CD14-positive monocyte (primary cell): ENCODE measurements around the gene PTPN7. TPM values are rescaled to one million over a fixed set of nuclear protein-coding genes. Genes with fewer than 3 reads are reported as not detected.

Source experiments
- DNase-seq, 3 donors: peaks; one replicate each; pipeline ENCODE4 v3.0.0-alpha.2; 2011 to 2022
- H2AFZ ChIP-seq: 2 replicates; pipeline ENCODE4 v1.6.0; 2012; ENCODE audit warnings: mild to moderate bottlenecking, low read depth, low read length, inconsistent platforms; ENCODE audit not compliant: insufficient read depth, poor library complexity, severe bottlenecking
- H3K27ac ChIP-seq, 2 donors: 1 replicate in 1 of 2; 2 replicates in 1 of 2; pipeline ENCODE4 v1.5.1; 2012 to 2013; ENCODE audit warnings: low read length in 2 of 2, control low read depth in 1 of 2, inconsistent platforms in 1 of 2, low read depth in 1 of 2, mild to moderate bottlenecking in 1 of 2
- H3K27me3 ChIP-seq, 2 donors: one replicate each; pipeline versions ENCODE4 v1.6.0 to v1.6.1; 2011 to 2013; ENCODE audit warnings: low read length in 2 of 2; ENCODE audit not compliant: control insufficient read depth in 2 of 2, insufficient read depth in 2 of 2
- H3K36me3 ChIP-seq, 2 donors: replicated peaks in 1 of 2; 1 replicate in 1 of 2; 2 replicates in 1 of 2; pipeline versions ENCODE4 v1.5.1 to v1.6.1; 2012 to 2013; ENCODE audit warnings: low read length in 2 of 2, control low read depth in 1 of 2, inconsistent platforms in 1 of 2, mild to moderate bottlenecking in 1 of 2; ENCODE audit not compliant: insufficient read depth in 2 of 2, control insufficient read depth in 1 of 2
- H3K4me1 ChIP-seq, 2 donors: 1 replicate in 1 of 2; 2 replicates in 1 of 2; pipeline versions ENCODE4 v1.5.1 to v1.6.1; 2012 to 2013; ENCODE audit warnings: low read length in 2 of 2, control low read depth in 1 of 2, inconsistent platforms in 1 of 2, mild to moderate bottlenecking in 1 of 2, moderate library complexity in 1 of 2; ENCODE audit not compliant: insufficient read depth in 2 of 2, control insufficient read depth in 1 of 2
- H3K4me2 ChIP-seq: replicated peaks from 2 replicates; pipeline ENCODE3; 2012; ENCODE audit warnings: low read length, moderate library complexity, mild to moderate bottlenecking; ENCODE audit not compliant: poor library complexity, severe bottlenecking; ENCODE audit errors: extremely low read depth
- H3K4me3 ChIP-seq, 3 experiments: fragments of 200-600 bp in 1 of 3; sonication (generic) in 1 of 3; replicated peaks in 1 of 3; 1 replicate in 2 of 3; 2 replicates in 1 of 3; pipeline ENCODE4 v1.5.1; 2011 to 2013; ENCODE audit warnings: low read length in 3 of 3, mild to moderate bottlenecking in 3 of 3, control low read depth in 2 of 3, low read depth in 2 of 3, inconsistent platforms in 1 of 3, moderate library complexity in 1 of 3
- H3K79me2 ChIP-seq: 2 replicates; pipeline ENCODE4 v1.6.0; 2012; ENCODE audit warnings: mild to moderate bottlenecking, control low read depth, inconsistent platforms, low read length, moderate library complexity; ENCODE audit not compliant: insufficient read depth
- H3K9ac ChIP-seq: 2 replicates; pipeline ENCODE4 v1.6.0; 2017; ENCODE audit warnings: low read length, mild to moderate bottlenecking; ENCODE audit not compliant: insufficient read depth, poor library complexity, severe bottlenecking
- H3K9me3 ChIP-seq, 2 donors: replicated peaks in 1 of 2; 1 replicate in 1 of 2; 2 replicates in 1 of 2; pipeline versions ENCODE4 v1.5.1 to v1.6.1; 2012 to 2013; ENCODE audit warnings: low read length in 2 of 2, control low read depth in 1 of 2; ENCODE audit not compliant: control insufficient read depth in 1 of 2, insufficient read depth in 1 of 2
- H4K20me1 ChIP-seq: 2 replicates; pipeline ENCODE4 v1.6.0; 2012; ENCODE audit warnings: mild to moderate bottlenecking, low read length, control low read depth, moderate library complexity; ENCODE audit not compliant: insufficient read depth
- H3K27ac Mint-ChIP-seq, 7 donors: one replicate each; pipeline ENCODE4 v1.8.0; 2020; ENCODE audit warnings: mild to moderate bottlenecking in 7 of 7, mixed read lengths in 7 of 7, moderate library complexity in 6 of 7, inconsistent platforms in 2 of 7
- H3K27me3 Mint-ChIP-seq, 3 donors: one replicate each; pipeline ENCODE4 v1.8.0; 2021 to 2022; ENCODE audit warnings: low read depth in 3 of 3, mild to moderate bottlenecking in 3 of 3, mixed read lengths in 3 of 3, moderate library complexity in 3 of 3, inconsistent platforms in 1 of 3
- H3K36me3 Mint-ChIP-seq, 2 donors: one replicate each; pipeline ENCODE4 v1.8.0; 2020; ENCODE audit warnings: mixed read lengths in 2 of 2, inconsistent platforms in 1 of 2, mild to moderate bottlenecking in 1 of 2
- H3K4me1 Mint-ChIP-seq: one replicate; pipeline ENCODE4 v1.8.0; 2020; ENCODE audit warnings: mild to moderate bottlenecking, mixed read lengths
- H3K4me3 Mint-ChIP-seq, 2 donors: one replicate each; pipeline ENCODE4 v1.8.0; 2020; ENCODE audit warnings: mild to moderate bottlenecking in 2 of 2, mixed read lengths in 2 of 2, moderate library complexity in 1 of 2
- H3K9me3 Mint-ChIP-seq, 7 donors: one replicate each; pipeline ENCODE4 v1.8.0; 2020 to 2022; ENCODE audit warnings: mixed read lengths in 7 of 7, mild to moderate bottlenecking in 6 of 7, moderate library complexity in 6 of 7, inconsistent platforms in 2 of 7
- WGBS: methylation state at CpG from one replicate; pipeline ENCODE4 v1.1.5; 2013; ENCODE audit warnings: missing lambda C conversion rate; ENCODE audit not compliant: insufficient coverage; 5-methylcytosine and 5-hydroxymethylcytosine counted together
- intact Hi-C, 2 donors: fragments of 100-400 bp; cut with micrococcal nuclease; formaldehyde crosslinking; loops; one replicate each; pipeline versions ENCODE4 v1.15.0 to v1.15.1; 2023
- polyA plus RNA-seq, 3 donors: library from polyadenylated mRNA; depleted of rRNA in 1 of 3; unstranded in 2 of 3; stranded (reverse) in 1 of 3; fragments of 300-500 nt in 2 of 3; fragments of >200 nt in 1 of 3; fragmentation: Illumina TruSeq in 2 of 3; gene quantifications; 1 replicate in 2 of 3; 2 replicates in 1 of 3; pipeline ENCODE4 v1.2.3, GENCODE V29; 2012 to 2021
- TF ChIP-seq, protein P1 (sequence below): fragments of 200-600 bp; IDR thresholded peaks from one replicate; pipeline ENCODE4 v1.8.0; 2022; ENCODE audit warnings: antibody characterized with exemption, mild to moderate bottlenecking

PTPN7 gene
- polyA plus RNA-seq, 3 donors, result 4.0 to 18.8 (median 8.3) TPM

DNA sequence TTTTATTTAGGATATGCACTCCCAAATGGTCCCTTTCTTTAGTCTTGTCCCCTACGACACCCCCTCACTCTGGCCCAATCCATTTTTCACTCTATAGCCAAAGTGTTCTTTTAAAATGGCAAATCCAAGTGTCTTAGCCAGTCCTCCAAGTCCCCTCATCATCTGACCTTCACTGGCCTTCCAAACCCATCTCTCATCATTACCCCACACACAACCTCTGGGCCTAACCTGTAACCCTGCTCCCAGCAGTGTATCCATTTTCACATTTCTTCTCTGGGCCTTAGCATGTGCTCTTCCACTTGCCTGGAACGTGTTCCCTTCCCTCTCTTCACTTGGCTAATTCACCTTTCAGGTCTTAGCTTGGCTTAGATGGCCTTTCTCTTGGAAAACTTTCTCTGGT, 9.4 kb downstream of the PTPN7 start:
- Histone ChIP-seq H3K9me3 (no peaks in the 10 kb centered on the region), H3K4me3 (no peak overlapping the region), H2AFZ (no peak overlapping the region), H4K20me1 (no peaks in the 10 kb centered on the region), H3K27ac (no peak overlapping the region), H3K4me2 (no peak overlapping the region), H3K79me2 (peaks cover 16% of the 10 kb centered on the region), H3K9ac (no peak overlapping the region), H3K27me3 (no peaks in the 10 kb centered on the region), H3K4me1 (peaks cover 9 to 14% of the 10 kb centered on the region in 2 donors), H3K36me3 (peaks cover 43 to 78% of the 10 kb centered on the region in 2 donors)
- TF ChIP-seq, protein P1, sequence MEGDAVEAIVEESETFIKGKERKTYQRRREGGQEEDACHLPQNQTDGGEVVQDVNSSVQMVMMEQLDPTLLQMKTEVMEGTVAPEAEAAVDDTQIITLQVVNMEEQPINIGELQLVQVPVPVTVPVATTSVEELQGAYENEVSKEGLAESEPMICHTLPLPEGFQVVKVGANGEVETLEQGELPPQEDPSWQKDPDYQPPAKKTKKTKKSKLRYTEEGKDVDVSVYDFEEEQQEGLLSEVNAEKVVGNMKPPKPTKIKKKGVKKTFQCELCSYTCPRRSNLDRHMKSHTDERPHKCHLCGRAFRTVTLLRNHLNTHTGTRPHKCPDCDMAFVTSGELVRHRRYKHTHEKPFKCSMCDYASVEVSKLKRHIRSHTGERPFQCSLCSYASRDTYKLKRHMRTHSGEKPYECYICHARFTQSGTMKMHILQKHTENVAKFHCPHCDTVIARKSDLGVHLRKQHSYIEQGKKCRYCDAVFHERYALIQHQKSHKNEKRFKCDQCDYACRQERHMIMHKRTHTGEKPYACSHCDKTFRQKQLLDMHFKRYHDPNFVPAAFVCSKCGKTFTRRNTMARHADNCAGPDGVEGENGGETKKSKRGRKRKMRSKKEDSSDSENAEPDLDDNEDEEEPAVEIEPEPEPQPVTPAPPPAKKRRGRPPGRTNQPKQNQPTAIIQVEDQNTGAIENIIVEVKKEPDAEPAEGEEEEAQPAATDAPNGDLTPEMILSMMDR, result no peak
- WGBS, result 88% methylated on average over 2 of the region's 2 CpGs
- Mint-ChIP-seq H3K27ac (no peak overlapping the region), H3K27me3 (no peaks in the 10 kb centered on the region), H3K4me1 (peaks cover 15% of the 10 kb centered on the region), H3K36me3 (peaks cover 46 to 81% of the 10 kb centered on the region in 2 donors), H3K9me3 (no peaks in the 10 kb centered on the region), H3K4me3 (no peak overlapping the region)
- DNase-seq, result no peak
- intact Hi-C loops, result no loop called here

DNA sequence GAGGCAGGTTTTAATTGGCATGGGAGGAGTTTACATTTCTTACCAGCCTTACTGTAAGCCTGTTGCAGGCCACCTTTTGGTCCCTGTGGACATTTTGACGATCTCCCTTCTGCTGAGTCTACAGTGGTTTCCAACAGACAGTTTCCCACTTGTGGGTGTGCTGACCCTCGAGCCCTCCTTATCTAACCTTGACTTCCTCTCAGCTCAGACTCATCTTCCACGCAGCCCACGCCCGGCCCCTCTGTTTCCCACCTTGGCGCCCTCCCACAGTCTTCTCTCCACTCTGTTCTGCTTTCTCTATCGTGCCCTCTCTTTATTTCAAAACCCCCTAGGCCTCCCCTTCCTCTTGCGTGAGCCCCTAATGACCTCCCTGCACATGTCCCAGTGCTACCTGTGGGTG, 9.8 kb downstream of the PTPN7 start:
- Mint-ChIP-seq H3K27ac (peak overlapping the region in 1 of 7 donors; percentile 11), H3K4me3 (no peak overlapping the region), H3K27me3 (peaks cover 0 to 3% (median 0%) of the 10 kb centered on the region in 3 donors), H3K36me3 (peaks cover 46 to 78% of the 10 kb centered on the region in 2 donors), H3K9me3 (no peaks in the 10 kb centered on the region), H3K4me1 (peaks cover 11% of the 10 kb centered on the region)
- intact Hi-C loops, result no loop called here
- Histone ChIP-seq H3K4me2 (no peak overlapping the region), H4K20me1 (no peaks in the 10 kb centered on the region), H2AFZ (no peak overlapping the region), H3K36me3 (peaks cover 43 to 78% of the 10 kb centered on the region in 2 donors), H3K79me2 (peaks cover 15% of the 10 kb centered on the region), H3K27ac (no peak overlapping the region), H3K4me3 (no peak overlapping the region), H3K9me3 (no peaks in the 10 kb centered on the region), H3K4me1 (peaks cover 8 to 11% of the 10 kb centered on the region in 2 donors), H3K9ac (no peak overlapping the region), H3K27me3 (no peaks in the 10 kb centered on the region)
- 48% methylated on average over 6 of the region's 8 CpGs for WGBS
- DNase-seq, result no peak
- TF ChIP-seq, protein P1, result no peak
